ENCODE measurements around the gene SGIP1. TPM values are rescaled to one million over a fixed set of nuclear protein-coding genes. Genes with fewer than 3 reads are reported as not detected.
A peak's percentile ranks its signal among the peaks of the same experiment; 100 is the strongest.

SGIP1 gene
- polyA plus RNA-seq, 1 of the 3 experiments (the other 2 are of a cell fraction): 15.5 TPM

- TF ChIP-seq NRF1 (IDR thresholded peaks at IDR 0.05; ENCODE audit: low read depth, low read length) (no peak), USF2 (IDR thresholded peaks at IDR 0.05; ENCODE audit: borderline replicate concordance, low read depth, low read length) (no peak), RAD21 (IDR thresholded peaks at IDR 0.05; ENCODE audit: low read length) (peak; percentile 32), RFX5 (IDR thresholded peaks at IDR 0.05; ENCODE audit: low read length) (no peak), SIN3A (IDR thresholded peaks at IDR 0.05; ENCODE audit: borderline replicate concordance, low read depth, low read length) (no peak), EP300 (IDR thresholded peaks at IDR 0.05; ENCODE audit: borderline replicate concordance in 1 of 2, low read depth in 1 of 2, low read length in 1 of 2) (peak; percentile 77 to 98), RXRA (IDR thresholded peaks at IDR 0.05; ENCODE audit: borderline replicate concordance, low read depth) (no peak), SMC3 (IDR thresholded peaks at IDR 0.05; ENCODE audit: low read depth, low read length) (no peak), ZBTB33 (IDR thresholded peaks at IDR 0.05; ENCODE audit: borderline replicate concordance, low read depth) (no peak), POLR2AphosphoS5 (IDR thresholded peaks at IDR 0.05; ENCODE audit: low read depth, low read length) (peak; percentile 75; the same call in 1 of the 2 replicates), YY1 (IDR thresholded peaks at IDR 0.05; ENCODE audit: low read depth) (no peak), IRF3 (IDR thresholded peaks at IDR 0.05; ENCODE audit: low read depth, low read length) (no peak), MEF2A (IDR thresholded peaks at IDR 0.05; ENCODE audit: borderline replicate concordance, low read depth) (peak; percentile 30; the same call in 1 of the 2 replicates), GABPA (IDR thresholded peaks at IDR 0.05; ENCODE audit: low read depth) (0 out of 2 replicates have a peak, but pooled peaks have one; percentile 33), CHD2 (IDR thresholded peaks at IDR 0.05; ENCODE audit: low read length, partially characterized antibody) (peak; percentile 85), MXI1 (IDR thresholded peaks at IDR 0.05; ENCODE audit: low read depth, low read length) (peak; percentile 25; the same call in 1 of the 2 replicates), GATA2 (CRISPR knock-in tag; IDR thresholded peaks at IDR 0.05) (peak; percentile 90), FOSL2 (IDR thresholded peaks at IDR 0.05; ENCODE audit: borderline replicate concordance, low read depth) (peak; percentile 35; the same call in 1 of the 2 replicates), TEAD4 (IDR thresholded peaks at IDR 0.05; ENCODE audit: borderline replicate concordance, insufficient read depth) (peak; percentile 58; the same call in 1 of the 2 replicates)
- TF ChIP-seq, protein P1, sequence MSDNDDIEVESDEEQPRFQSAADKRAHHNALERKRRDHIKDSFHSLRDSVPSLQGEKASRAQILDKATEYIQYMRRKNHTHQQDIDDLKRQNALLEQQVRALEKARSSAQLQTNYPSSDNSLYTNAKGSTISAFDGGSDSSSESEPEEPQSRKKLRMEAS (IDR thresholded peaks at IDR 0.05; ENCODE audit: low read depth): no peak
Observed at GRCh38 chr1:66490816-66491215, 43.1 kb upstream of the SGIP1 start (continued).

Measured in SK-N-SH (cell line).